B cell (primary cell): ENCODE measurements around the gene TMEM131. TPM values are rescaled to one million over a fixed set of nuclear protein-coding genes. Genes with fewer than 3 reads are reported as not detected.

Source experiments
- ATAC-seq: fragments of 200-7000 bp; cut with Tn5 transposase; one replicate; pipeline ENCODE4 v1.10.0; 2021; ENCODE audit warnings: low read depth, mild to moderate bottlenecking, moderate number of reproducible peaks, moderate library complexity
- CTCF ChIA-PET: fragments of 350-600 bp; sonication (Branson Sonifier 250); formaldehyde crosslinking; loops from one replicate; lab custom pipeline; 2021; ENCODE audit warnings: antibody characterized with exemption, inconsistent platforms; lab: Charles Lee
- POLR2A ChIA-PET: fragments of 350-600 bp; sonication (Branson Sonifier 250); formaldehyde crosslinking; loops from one replicate; lab custom pipeline; 2021; ENCODE audit warnings: antibody characterized with exemption; lab: Charles Lee
- DNase-seq: peaks from one replicate; pipeline ENCODE4 v3.0.0; 2013
- H2AFZ ChIP-seq: 2 replicates; pipeline ENCODE4 v1.6.1; 2012; ENCODE audit warnings: mild to moderate bottlenecking, low read depth, low read length; ENCODE audit not compliant: insufficient read depth, poor library complexity, severe bottlenecking
- H3K27ac ChIP-seq, 2 donors: 1 replicate in 1 of 2; 2 replicates in 1 of 2; pipeline ENCODE4 v1.5.1; 2012 to 2013; ENCODE audit warnings: low read length in 2 of 2, mild to moderate bottlenecking in 2 of 2, moderate library complexity in 1 of 2
- H3K27me3 ChIP-seq, 4 experiments: fragments of 200-600 bp in 1 of 4; sonication (generic) in 1 of 4; replicated peaks in 1 of 4; 1 replicate in 2 of 4; 2 replicates in 2 of 4; pipeline versions ENCODE4 v1.6.1 to v1.7.0; 2013 to 2016; ENCODE audit warnings: low read length in 3 of 4, mild to moderate bottlenecking in 2 of 4, mixed read lengths in 1 of 4, moderate library complexity in 1 of 4; ENCODE audit not compliant: insufficient read depth in 4 of 4, control insufficient read depth in 3 of 4; ENCODE audit errors: control extremely low read depth in 1 of 4
- H3K36me3 ChIP-seq, 2 experiments: replicated peaks in 1 of 2; 1 replicate in 1 of 2; 2 replicates in 1 of 2; pipeline versions ENCODE4 v1.6.1 to v1.7.1; 2013; ENCODE audit warnings: low read length in 1 of 2; ENCODE audit not compliant: insufficient read depth in 2 of 2, control insufficient read depth in 1 of 2; ENCODE audit errors: control extremely low read depth in 1 of 2, extremely low read depth in 1 of 2
- H3K4me1 ChIP-seq, 2 donors: fragments of 200-600 bp in 1 of 2; sonication (generic) in 1 of 2; 1 replicate in 1 of 2; 2 replicates in 1 of 2; pipeline versions ENCODE4 v1.5.1 to v1.6.1; 2013 to 2017; ENCODE audit warnings: low read length in 2 of 2; ENCODE audit not compliant: control insufficient read depth in 2 of 2, insufficient read depth in 2 of 2
- H3K4me2 ChIP-seq: replicated peaks from 2 replicates; pipeline ENCODE3; 2012; ENCODE audit warnings: mild to moderate bottlenecking, low read depth, low read length; ENCODE audit not compliant: poor library complexity, severe bottlenecking
- H3K4me3 ChIP-seq, 5 experiments: fragments of 200-600 bp in 1 of 5; sonication (generic) in 1 of 5; 1 replicate in 3 of 5; 2 replicates in 2 of 5; pipeline versions ENCODE4 v1.5.1 to v1.7.0; 2011 to 2016; ENCODE audit warnings: low read length in 4 of 5, mild to moderate bottlenecking in 4 of 5, low read depth in 2 of 5, control low read depth in 1 of 5, moderate library complexity in 1 of 5; ENCODE audit not compliant: insufficient read depth in 1 of 5; ENCODE audit errors: control extremely low read depth in 1 of 5, extremely low read depth in 1 of 5
- H3K79me2 ChIP-seq: fragments of 200-600 bp; sonication (generic); one replicate; pipeline ENCODE4 v1.6.0; 2016; ENCODE audit warnings: low read length; ENCODE audit not compliant: control insufficient read depth, insufficient read depth
- H3K9ac ChIP-seq: fragments of 200-600 bp; sonication (generic); 2 replicates; pipeline ENCODE4 v1.6.1; 2017; ENCODE audit warnings: mild to moderate bottlenecking, low read length, moderate library complexity
- H3K9me3 ChIP-seq, 3 donors: one replicate each; pipeline versions ENCODE4 v1.6.1 to v1.7.1; 2013; ENCODE audit warnings: low read length in 2 of 3; ENCODE audit not compliant: control insufficient read depth in 2 of 3, insufficient read depth in 1 of 3; ENCODE audit errors: control extremely low read depth in 1 of 3
- H4K20me1 ChIP-seq: 2 replicates; pipeline ENCODE4 v1.6.0; 2012; ENCODE audit warnings: mild to moderate bottlenecking, low read length; ENCODE audit not compliant: insufficient read depth, control insufficient read depth, poor library complexity, severe bottlenecking
- H3K27ac Mint-ChIP-seq: one replicate; pipeline ENCODE4 v1.8.0; 2021; ENCODE audit warnings: mixed read lengths
- H3K27me3 Mint-ChIP-seq: one replicate; pipeline ENCODE4 v1.8.0; 2021; ENCODE audit warnings: mixed read lengths
- H3K4me1 Mint-ChIP-seq: one replicate; pipeline ENCODE4 v1.8.0; 2021; ENCODE audit warnings: mixed read lengths
- H3K4me3 Mint-ChIP-seq: one replicate; pipeline ENCODE4 v1.8.0; 2021; ENCODE audit warnings: mixed read lengths
- H3K9me3 Mint-ChIP-seq: one replicate; pipeline ENCODE4 v1.8.0; 2022; ENCODE audit warnings: mixed read lengths; ENCODE audit not compliant: insufficient read depth
- CTCF ChIP-seq: fragments of 200-600 bp; IDR thresholded peaks from one replicate; pipeline ENCODE4 v1.8.0; 2022; ENCODE audit warnings: antibody characterized with exemption, mild to moderate bottlenecking
- EZH2 ChIP-seq: IDR thresholded peaks from 2 replicates; pipeline ENCODE4 v1.6.1; 2012; ENCODE audit warnings: borderline replicate concordance, low read depth, mild to moderate bottlenecking, moderate library complexity, low read length; ENCODE audit not compliant: insufficient read depth, poor library complexity, severe bottlenecking
- WGBS: methylation state at CpG from one replicate; pipeline ENCODE4 v1.1.5; 2013; ENCODE audit warnings: missing lambda C conversion rate; ENCODE audit not compliant: insufficient coverage; 5-methylcytosine and 5-hydroxymethylcytosine counted together
- intact Hi-C: fragments of 100-400 bp; cut with micrococcal nuclease; formaldehyde crosslinking; loops from one replicate; pipeline ENCODE4 v1.10.0; 2022
- polyA plus RNA-seq: library from polyadenylated mRNA; depleted of rRNA; stranded (reverse); fragments of >200 nt; gene quantifications from 2 replicates; pipeline ENCODE4 v1.2.3, GENCODE V29; 2012
- total RNA-seq, 2 donors: library from RNA; stranded (reverse); fragments of 120-200 nt in 1 of 2; gene quantifications; 1 replicate in 1 of 2; 2 replicates in 1 of 2; pipeline versions ENCODE4 v1.2.3 to v1.2.4, GENCODE V29; 2013 to 2022

The TMEM131 gene
- total and polyA plus RNA-seq, 2 donors (not counting 1 experiment from before 2014, with no cell fraction given), result 24.3 to 101 TPM

- no peaks in the 10 kb centered on the region for H3K27me3 Mint-ChIP-seq
- CTCF ChIA-PET, result no interaction called here
- H3K27ac Mint-ChIP-seq, result peak overlapping the region; percentile 29
- peaks cover 76% of the 10 kb centered on the region for H3K4me1 Mint-ChIP-seq
- Histone ChIP-seq H3K9me3 (peaks cover 0 to 5% (median 2%) of the 10 kb centered on the region in 3 donors), H3K9ac (no peak overlapping the region), H3K4me1 (peaks cover 42 to 50% of the 10 kb centered on the region in 2 donors), H3K4me2 (no peak overlapping the region), H3K79me2 (peaks cover 98% of the 10 kb centered on the region), H3K27ac (no peak overlapping the region), H3K4me3 (no peak overlapping the region), H3K36me3 (peaks cover 1 to 5% of the 10 kb centered on the region in 2 experiments), H4K20me1 (peaks cover 64% of the 10 kb centered on the region), H3K27me3 (no peaks in the 10 kb centered on the region), H2AFZ (no peak overlapping the region)
- no peak for DNase-seq
- POLR2A ChIA-PET, result no interaction called here
- H3K4me3 Mint-ChIP-seq, result no peak overlapping the region
- peaks cover 3% of the 10 kb centered on the region for H3K9me3 Mint-ChIP-seq
- intact Hi-C loops, result loop anchor here (2.0 to 5.0 kb wide), 2 partner anchors 16 to 43 kb away; no protein-coding TSS in a partner anchor
- no peak for ATAC-seq
- no CpG with 5 or more reads among the region's 5 CpGs for WGBS
- no peak for TF ChIP-seq EZH2
- no peak for TF ChIP-seq CTCF
Observed at GRCh38 chr2:97914691-97915213, 81.0 kb downstream of the TMEM131 start.

- H2AFZ ChIP-seq, result no peak overlapping the region
- CTCF ChIA-PET, result no interaction called here
- POLR2A ChIA-PET, result no interaction called here
- intact Hi-C loops, result loop anchor here (2.0 to 5.0 kb wide), 2 partner anchors 17 to 43 kb away; no protein-coding TSS in a partner anchor
- H4K20me1 ChIP-seq, result peaks cover 62% of the 10 kb centered on the region
- Mint-ChIP-seq H3K9me3 (peaks cover 3% of the 10 kb centered on the region), H3K4me1 (peaks cover 83% of the 10 kb centered on the region), H3K27me3 (no peaks in the 10 kb centered on the region), H3K4me3 (no peak overlapping the region), H3K27ac (peak overlapping the region; percentile 27)
- no peak for TF ChIP-seq EZH2
- TF ChIP-seq CTCF, result no peak
- H3K27me3 ChIP-seq, result no peaks in the 10 kb centered on the region
- H3K4me3 ChIP-seq, result no peak overlapping the region
- no peak overlapping the region for H3K4me2 ChIP-seq
- no peak overlapping the region for H3K9ac ChIP-seq
- peaks cover 0 to 4% of the 10 kb centered on the region in 2 experiments for H3K36me3 ChIP-seq
- H3K27ac ChIP-seq, result peak overlapping the region in 1 of 2 donors; percentile 30
- H3K79me2 ChIP-seq, result peaks cover 98% of the 10 kb centered on the region
- ATAC-seq (no peak), DNase-seq (no peak)
- WGBS, result no CpG with 5 or more reads among the region's 2 CpGs
- peaks cover 48 to 55% of the 10 kb centered on the region in 2 donors for H3K4me1 ChIP-seq
- H3K9me3 ChIP-seq, result peaks cover 0 to 1% (median 0%) of the 10 kb centered on the region in 3 donors
Observed at GRCh38 chr2:97913846-97914245, 81.9 kb downstream of the TMEM131 start.
